Measurements from ENCODE around the gene HOXC9.

Gene HOXC9

DNA sequence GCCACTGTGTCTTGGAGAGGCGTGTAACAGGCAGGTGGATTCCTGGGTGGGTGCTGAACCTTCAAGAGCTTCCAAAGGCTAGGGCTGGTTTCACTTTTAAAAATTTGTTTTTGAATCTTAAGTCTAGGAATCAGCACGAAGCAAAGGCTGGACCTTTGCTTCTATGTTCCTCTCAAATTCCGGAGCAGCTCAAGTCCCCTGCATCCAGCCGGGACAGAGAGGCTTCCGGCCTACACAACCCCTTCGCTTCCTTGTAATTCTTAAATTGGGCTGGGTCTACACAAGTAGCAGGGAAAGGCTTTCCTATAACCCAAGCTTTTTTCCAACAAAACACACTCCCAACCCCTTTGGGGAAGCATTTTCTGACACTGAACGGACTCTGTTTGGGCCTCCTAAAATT lies 37.0 kb upstream of the HOXC9 start:
- no peak for DNase-seq (ENCODE audit: low read depth in 1 of 2, low spot score in 1 of 2)

DNA sequence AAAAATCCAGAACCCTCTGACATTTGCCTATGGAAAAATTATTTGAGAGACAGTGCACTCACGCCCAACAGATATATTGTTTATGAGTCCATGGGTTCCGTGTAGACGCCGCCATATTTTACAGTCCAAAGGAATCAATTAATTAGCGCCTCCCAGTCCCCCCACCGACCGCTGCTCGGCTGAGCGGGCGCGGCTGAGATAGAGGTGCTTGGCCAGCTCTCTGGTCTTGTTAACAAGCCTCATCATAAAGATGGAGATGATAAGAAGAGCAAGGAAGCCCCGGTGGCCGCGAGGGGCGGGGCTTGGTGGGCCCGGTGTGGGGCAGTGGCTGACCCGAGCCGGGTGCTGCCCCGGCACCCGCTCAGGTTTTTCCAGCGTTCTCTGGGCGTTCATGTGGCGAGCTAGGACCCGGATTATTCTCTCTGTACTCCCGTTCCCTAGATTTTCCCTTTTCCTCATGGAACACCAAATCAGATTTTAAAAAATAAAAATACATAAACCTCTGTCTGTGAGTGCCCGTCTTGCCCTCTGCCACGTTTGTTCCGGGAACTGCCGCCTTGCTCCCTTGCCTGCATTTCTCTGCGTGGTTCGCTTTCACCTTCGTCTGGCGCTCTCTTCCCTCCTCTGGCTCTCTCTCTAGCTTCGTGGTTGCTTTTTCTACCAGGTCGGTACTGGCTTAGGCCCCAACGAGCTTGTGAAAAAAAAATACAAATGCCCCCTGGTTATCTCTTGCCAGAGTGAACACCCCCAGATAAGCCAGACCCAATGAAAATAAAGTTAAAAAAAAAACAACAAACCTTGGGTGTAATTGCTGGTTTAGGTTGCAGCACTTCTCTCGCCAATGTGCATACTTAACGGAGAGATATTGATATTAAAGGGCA lies 36.3 kb upstream of the HOXC9 start:
- DNase-seq (ENCODE audit: low read depth in 1 of 2, low spot score in 1 of 2): no peak

DNA sequence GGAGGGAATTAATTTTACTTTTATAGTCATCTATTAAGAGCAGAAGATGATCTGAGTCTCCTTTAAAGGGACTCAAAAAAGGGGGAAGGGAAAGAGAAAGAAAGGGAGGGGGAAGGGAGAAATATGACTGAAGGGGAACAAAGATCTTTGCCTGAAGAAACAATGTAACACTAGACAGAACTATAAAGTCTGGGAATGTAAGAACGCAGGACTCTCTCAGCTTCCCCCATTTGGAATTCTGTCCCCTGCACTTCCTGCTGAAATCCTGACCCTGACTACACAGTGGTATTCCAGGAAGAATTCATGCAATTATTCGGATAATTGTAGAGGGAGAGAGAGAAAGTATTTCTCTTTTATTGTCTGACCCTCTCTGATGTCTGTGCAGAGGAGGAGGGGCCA lies 35.6 kb upstream of the HOXC9 start:
- no peak for DNase-seq (ENCODE audit: low read depth in 1 of 2, low spot score in 1 of 2)

GRCh38 chr12:53965281-53966084 lies 34.5 kb upstream of the HOXC9 start:
- no peak for DNase-seq (ENCODE audit: low read depth in 1 of 2, low spot score in 1 of 2)

GRCh38 chr12:53966085-53966384 lies 33.9 kb upstream of the HOXC9 start:
- no peak for DNase-seq (ENCODE audit: low read depth in 1 of 2, low spot score in 1 of 2)

- no peak for DNase-seq (ENCODE audit: low read depth in 1 of 2, low spot score in 1 of 2)
Observed at GRCh38 chr12:53966385-53967133, 33.4 kb upstream of the HOXC9 start.

DNA sequence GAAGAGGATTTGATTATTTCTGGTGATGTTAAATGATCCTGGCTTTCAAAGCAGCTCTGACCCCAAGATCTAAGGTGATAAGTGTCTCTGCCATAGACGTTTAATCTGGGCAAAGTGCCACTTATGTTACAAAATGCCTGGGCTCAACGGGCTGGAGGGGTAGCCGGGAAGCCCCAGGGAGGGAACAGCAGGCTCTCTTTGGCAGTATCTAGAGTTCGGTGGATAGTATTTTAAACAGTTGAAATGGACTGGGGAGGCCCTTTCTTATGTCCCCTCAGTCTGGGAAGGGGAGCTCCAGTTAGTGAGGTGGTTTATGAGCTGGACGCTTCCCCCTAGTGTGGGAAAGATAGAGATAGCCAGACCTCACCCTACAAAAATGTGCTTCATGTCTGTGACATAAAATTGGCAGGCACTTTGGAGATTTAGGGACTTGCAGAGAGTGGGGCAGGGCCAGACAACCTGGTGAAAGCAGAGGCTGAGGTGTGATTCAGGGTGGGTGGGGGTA lies 32.5 kb upstream of the HOXC9 start:
- DNase-seq (ENCODE audit: low read depth in 1 of 2, low spot score in 1 of 2): no peak

DNA sequence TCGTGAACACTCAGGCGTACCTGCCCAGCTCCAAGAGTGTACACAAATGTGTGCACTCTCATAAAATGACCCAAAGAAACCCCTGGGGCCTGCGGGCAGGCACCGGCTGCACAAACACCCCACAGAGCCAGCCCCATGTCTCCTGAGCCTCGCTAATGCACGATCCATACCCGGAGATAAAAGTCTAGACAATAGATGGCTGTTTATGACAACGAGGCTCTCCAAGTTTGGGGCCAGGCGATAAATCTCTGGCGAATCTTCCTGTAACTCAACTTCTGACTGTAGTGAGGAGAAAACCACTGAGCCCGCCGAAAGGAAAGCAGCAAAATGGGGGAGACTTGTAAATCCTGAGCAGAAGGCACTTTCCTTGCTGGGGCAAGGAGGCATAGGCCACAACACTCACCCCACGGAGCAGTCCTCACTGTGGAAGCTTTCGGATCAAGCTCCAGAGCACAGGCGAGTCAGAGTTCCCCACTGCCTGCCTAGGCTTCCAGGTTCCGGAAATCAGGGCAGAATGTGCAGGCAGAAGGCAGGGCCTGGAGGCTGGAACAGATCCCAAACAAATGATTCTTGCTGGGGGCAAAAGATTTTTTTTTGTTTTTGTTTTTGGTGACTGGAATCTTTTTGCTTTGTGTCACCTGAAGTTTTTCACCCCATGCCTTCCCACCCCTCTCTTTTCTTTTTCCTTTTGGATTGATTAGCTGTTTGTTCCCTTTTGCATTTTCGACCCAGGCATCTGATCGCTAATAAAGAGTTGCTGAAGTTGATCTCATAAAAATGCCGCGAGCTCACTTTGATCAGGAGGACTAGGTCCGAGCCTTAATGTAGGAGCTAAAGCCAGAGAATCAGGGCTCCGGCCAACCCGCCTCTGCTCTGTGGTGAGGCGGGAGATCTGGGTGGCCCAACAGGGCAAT lies 31.5 kb upstream of the HOXC9 start:
- DNase-seq (ENCODE audit: low read depth in 1 of 2, low spot score in 1 of 2): no peak

DNA sequence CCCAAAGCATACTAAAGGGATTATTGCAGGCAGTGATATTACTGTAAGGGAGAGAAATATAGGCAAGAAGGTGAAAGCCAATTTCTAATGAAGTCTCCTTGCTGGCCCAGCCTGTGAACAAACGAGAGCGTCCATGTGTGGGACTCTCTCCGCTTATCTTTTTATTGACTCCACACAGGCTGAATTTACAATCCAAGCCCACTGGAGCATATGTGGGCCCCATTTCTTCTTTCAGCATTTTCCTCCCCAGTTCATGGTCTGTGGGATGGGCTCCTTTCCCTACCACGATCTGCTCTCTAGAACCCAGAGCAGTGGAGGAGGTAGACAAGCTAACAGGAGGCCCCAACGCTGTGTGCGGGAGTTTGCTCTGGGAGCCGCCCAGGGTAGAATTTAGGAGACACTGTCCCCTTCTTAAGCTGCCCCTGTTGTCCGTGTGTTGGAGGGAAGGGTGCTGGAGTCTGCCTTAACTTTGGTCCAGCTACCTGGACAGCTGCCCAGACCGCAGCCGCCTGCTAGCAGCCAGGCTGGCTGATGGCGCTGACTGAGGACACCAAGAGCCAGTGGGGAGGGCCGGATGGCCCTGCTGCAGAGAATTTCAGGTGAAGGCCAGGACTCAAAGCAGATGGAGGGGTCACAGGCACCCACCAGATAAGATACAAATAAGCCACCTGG lies 30.2 kb upstream of the HOXC9 start:
- no peak for DNase-seq (ENCODE audit: low read depth in 1 of 2, low spot score in 1 of 2)

GRCh38 chr12:53970451-53970850 lies 29.5 kb upstream of the HOXC9 start:
- DNase-seq (ENCODE audit: low read depth in 1 of 2, low spot score in 1 of 2): no peak

DNA sequence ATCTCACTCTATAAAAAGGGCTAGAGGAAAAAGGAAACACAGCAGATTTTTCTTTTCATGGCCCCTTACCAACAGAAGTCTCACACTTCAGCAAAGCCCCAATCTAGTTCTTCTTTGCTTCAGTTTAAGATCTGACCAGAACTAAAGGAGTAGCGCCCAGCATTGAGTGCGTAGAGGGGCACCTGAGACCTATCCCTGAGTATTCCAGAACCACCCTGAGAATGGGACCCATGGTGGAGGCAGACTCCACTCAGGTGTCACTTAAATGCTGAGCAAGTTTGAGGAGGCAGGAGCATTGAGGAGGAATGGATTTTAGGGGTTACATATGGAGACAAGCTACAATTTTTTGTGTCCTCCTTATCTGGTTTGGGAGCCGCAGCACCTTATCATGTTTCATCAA lies 28.8 kb upstream of the HOXC9 start:
- no peak for DNase-seq (ENCODE audit: low read depth in 1 of 2, low spot score in 1 of 2)

GRCh38 chr12:53971686-53972085 lies 28.3 kb upstream of the HOXC9 start:
- no peak for DNase-seq (ENCODE audit: low read depth in 1 of 2, low spot score in 1 of 2)

GRCh38 chr12:53972152-53972702 lies 27.7 kb upstream of the HOXC9 start:
- no peak for DNase-seq (ENCODE audit: low read depth in 1 of 2, low spot score in 1 of 2)

- DNase-seq (ENCODE audit: low read depth in 1 of 2, low spot score in 1 of 2): no peak
Observed at GRCh38 chr12:53972722-53973235, 27.2 kb upstream of the HOXC9 start, which contains the start of gene HOXC11. Gene HOXC11, plus strand, starts transcription at chr12:53973126. Its CDS starts 116 bp downstream, at chr12:53973242.

DNA sequence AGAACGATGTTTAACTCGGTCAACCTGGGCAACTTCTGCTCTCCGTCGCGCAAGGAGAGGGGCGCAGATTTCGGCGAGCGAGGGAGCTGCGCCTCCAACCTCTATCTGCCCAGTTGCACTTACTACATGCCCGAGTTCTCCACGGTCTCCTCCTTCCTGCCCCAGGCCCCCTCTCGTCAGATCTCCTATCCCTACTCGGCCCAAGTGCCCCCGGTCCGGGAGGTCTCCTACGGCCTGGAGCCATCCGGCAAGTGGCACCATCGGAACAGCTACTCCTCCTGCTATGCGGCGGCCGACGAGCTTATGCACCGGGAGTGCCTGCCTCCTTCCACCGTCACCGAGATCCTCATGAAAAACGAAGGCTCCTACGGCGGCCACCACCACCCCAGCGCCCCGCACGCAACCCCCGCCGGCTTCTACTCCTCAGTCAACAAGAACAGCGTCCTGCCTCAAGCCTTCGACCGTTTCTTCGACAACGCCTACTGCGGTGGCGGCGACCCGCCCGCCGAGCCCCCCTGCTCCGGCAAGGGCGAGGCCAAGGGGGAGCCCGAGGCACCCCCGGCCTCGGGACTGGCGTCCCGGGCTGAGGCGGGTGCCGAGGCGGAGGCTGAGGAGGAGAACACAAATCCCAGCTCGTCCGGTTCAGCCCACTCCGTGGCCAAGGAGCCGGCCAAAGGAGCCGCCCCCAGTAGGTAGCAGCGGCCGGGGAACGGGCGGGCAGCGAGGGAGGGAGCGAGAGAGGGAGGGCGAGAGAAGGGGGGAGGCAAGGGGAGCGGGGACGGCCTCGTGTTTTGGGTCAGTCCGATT lies 26.5 kb upstream of the HOXC9 start:
- DNase-seq (ENCODE audit: low read depth in 1 of 2, low spot score in 1 of 2): no peak

- no peak for DNase-seq (ENCODE audit: low read depth in 1 of 2, low spot score in 1 of 2)
Observed at GRCh38 chr12:53974084-53975063, 25.6 kb upstream of the HOXC9 start, which contains the start of gene HOTAIR. Gene HOTAIR, minus strand, starts transcription at chr12:53974954.

- DNase-seq (ENCODE audit: low read depth in 1 of 2, low spot score in 1 of 2): no peak
Observed at GRCh38 chr12:53975064-53975471, 24.9 kb upstream of the HOXC9 start.

Data from stimulated activated CD4-positive, alpha-beta T cell treated with anti-CD3 and anti-CD28 coated beads, Interleukin-15, amount 100 ng/mL, for 1 hour (primary cell).